HS-27A (cell line): ENCODE measurements around the gene OMG.
"Not testable (repeated sequence)": the region's sequence is repeated elsewhere in the genome, so short reads cannot be mapped to it uniquely, and the experiment has no call there.

ENCODE experiments used
- DNase-seq: peaks from one replicate; pipeline ENCODE4 v3.0.0-alpha.2; 2012; ENCODE audit warnings: low read depth, missing footprints

Gene OMG

GRCh38 chr17:31308372-31309334 is 11.6 kb upstream of the OMG start:
- no peak for DNase-seq

GRCh38 chr17:31307640-31308039 is 10.6 kb upstream of the OMG start:
- no peak for DNase-seq

DNA sequence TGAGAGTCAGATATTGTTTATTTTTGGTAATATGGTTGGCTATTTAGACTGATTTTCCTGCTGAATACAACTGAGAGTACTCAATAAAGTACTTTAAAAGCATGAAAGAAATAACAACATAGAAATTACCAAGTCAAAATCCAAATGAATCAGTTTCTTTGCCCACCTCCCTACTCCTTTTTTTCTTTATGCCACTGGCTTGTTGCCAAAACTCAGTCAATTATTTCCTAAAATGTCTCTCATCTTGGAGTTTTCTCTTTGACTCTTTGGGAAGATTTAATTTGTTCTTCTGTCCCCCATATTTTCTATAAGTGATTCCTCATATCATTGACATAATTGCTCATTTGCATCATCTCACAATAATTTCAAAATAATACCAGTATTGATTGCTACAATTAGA is 2.6 kb upstream of the OMG start:
- DNase-seq = no peak

GRCh38 chr17:31296142-31296541 is 897 bp downstream of the OMG start:
- no peak for DNase-seq

DNA sequence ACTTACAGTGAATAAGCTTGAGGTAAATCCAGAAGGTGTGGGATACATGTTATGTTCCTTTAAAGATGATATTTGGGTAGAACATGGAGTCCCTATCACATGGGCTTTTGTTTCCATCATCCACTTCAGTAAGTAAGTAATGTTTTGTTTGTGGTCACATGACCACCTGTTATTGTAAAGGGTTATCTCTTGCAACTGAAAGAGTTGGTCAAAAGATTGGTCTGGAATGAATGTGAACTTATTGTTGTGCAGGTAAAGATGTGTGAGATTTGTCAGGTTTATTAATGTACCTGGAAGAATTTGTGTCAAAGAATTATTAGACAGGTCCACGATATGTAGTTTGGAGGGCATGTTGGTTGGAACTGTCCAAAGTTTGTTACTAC is 1.6 kb downstream of the OMG start:
- no peak for DNase-seq

GRCh38 chr17:31294820-31295488 is 2.1 kb downstream of the OMG start:
- DNase-seq = no peak

DNA sequence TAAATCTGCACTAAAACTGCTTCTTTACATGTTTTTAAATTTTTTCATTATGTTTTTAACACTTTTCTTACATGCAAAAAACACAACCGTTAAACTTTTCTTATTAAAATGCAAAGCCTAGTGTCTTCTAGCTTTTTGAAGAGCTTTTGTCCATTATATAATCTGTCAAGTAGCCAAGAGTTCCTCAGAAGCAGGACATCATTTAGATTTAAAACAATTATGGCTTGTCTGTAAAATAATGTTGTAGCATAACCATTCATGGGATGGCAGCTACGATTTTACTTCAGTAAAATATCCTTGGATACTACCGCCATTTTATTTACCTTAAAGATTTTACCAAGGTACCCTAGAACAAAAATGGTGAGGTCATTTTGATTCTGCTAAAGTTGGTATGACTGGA is 2.8 kb downstream of the OMG start:
- DNase-seq = no peak

DNA sequence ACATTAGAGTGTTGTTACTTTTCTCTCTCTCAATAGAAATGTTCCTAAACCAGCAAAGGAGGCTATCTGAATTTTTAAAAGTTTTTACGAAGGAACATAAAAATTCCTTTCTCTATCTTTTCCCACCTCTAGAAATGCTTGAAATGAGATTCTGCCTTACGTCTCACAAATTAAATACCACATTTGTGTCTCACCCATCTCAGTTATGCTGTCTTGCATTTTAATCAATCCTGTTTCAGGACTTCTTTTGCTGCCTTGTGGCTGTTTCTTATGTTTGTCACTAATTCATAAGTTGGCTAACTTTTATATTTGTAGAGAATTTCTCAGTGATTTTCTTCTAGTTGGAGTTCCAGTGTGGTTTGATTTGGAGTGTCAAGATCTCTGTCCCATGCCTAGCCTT is 3.5 kb downstream of the OMG start:
- DNase-seq = no peak

- no peak for DNase-seq
These were observed 5.2 kb downstream of the OMG start for GRCh38 chr17:31291820-31292219.

DNA sequence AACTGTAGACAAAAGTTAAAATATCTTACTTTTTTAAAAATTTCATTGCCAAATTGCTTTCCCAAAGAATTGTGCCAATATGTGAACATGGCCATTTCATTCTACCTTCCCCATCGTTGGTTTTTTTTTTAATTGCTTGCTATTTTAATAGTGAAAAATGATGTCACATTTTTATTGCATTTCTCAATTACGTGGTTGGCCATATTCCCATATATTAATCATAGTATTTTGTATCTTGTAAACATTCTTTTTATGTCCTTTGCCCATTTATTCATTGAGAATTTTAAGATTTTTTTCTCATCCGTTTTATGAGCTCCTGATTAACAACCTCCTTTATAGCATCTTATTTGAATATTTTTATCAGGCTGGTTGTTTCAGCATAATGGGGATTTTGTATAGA is 7.2 kb downstream of the OMG start:
- no peak for DNase-seq

- DNase-seq = not testable (repeated sequence)
These were observed 9.1 kb downstream of the OMG start for GRCh38 chr17:31287932-31288331.

DNA sequence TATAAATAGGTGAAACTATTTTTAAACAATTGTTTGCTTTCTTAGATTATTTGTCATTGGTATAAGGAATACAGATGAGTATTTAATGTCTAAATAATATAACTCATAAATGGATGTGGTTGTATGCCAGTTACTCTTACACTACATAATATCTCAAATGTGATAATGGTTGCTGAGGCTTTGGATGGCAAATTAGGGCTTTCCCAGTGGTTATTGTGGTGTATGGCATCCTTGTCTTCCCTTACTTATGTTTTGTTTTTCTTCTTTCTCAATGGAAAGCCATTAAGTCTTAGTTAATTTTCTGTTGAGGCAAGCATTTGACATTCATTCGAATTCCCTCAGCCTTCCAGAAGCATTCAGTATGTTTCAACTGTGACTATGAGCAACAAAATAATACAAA is 10.5 kb downstream of the OMG start:
- DNase-seq = no peak

DNA sequence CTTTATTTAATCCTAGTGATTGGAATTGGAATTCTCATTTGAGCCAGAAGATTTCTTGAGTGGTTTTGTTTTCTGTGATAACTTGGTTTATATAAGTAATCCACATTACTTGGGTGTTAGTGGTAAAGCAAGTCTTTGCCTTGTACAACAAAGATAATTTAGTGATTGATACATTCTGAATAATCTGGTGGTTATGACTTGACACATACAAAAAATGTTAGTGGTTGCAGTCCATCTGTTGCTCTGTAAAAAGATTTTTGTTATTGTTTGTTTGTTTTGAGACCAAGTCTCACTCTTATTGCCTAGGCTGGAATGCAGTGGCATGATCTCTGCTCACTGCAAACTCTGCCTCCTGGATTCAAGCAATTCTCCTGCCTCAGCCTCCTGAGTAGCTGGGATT is 13.2 kb downstream of the OMG start:
- no peak for DNase-seq

DNA sequence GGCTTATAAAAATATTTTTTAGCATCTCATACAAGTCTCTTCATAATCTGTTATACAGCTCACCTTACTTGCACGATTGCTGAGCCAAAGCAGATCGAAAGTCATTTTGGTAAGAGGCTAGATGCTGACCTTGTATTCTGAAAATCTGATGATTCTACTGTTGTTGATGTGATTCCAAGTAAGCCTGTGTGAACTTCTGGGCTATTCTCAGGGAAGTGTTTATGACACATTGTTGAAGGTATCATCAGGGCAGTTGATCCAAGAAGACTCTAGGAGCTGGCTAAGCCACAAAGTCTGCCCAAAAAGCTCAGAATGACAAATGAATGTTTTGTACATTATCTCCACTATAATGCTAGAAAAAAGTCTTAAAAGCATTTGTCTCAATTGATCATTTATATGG is 16.0 kb downstream of the OMG start:
- DNase-seq = no peak

DNA sequence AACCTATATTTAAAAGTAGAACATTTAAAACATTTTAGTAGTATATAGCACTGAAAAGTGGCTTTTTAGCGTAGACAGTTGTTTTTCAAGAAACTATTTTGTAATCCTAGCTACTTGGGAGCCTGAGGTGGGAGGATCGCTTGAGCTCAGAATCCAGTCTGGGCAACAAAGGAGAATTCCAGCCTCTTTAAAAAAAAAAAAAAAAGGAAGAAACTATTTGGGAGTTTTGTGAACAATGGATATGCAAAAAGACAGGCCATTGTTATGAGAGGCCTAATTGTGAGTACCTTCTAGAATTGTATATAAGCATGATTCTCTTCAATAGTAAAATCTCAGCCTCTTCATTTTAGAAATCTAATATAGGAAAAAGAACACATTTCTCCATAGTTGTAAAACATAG is 17.6 kb downstream of the OMG start:
- no peak for DNase-seq

DNA sequence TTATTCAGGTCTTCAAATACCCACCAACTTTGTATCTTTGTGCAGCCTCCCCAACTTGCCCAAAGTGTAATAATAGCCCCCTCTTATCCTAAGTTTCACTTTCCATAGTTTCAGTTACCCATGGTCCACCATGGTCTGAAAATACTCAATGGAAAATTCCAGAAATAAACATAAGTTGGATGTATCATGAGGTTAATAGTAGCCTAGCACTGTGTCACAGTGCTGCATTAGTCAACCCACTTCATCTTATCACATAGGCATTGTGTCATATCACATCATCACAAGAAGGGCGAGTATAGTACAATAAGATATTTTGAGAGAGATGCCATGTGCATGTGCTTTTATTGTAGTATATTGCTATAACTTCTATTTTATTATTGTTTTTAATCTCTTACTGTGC is 21.9 kb downstream of the OMG start:
- no peak for DNase-seq

- DNase-seq = no peak
These were observed 22.8 kb downstream of the OMG start for GRCh38 chr17:31274252-31274651.

GRCh38 chr17:31273516-31273915 is 23.5 kb downstream of the OMG start:
- no peak for DNase-seq

DNA sequence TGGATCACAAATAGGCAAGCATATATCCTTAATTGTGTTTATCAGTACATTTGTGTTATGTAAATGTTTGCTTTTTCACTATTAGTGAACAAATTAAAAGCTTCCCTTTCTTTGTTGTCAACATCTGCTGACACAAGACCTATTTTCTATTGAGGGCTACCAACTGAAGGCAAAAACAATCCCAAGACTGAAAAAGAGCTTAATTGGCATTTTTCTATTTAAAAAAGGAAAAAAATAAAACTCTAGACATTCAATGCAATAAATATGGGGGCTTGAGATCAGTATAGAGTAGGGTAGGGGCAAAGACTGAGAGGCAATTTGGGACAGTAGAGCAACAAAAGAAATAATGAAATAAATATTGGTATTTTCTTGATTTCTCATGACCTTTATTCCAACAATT is 24.2 kb downstream of the OMG start:
- DNase-seq = no peak

GRCh38 chr17:31272236-31272635 is 24.8 kb downstream of the OMG start:
- no peak for DNase-seq

- peak; percentile 87 for DNase-seq
These were observed 27.5 kb downstream of the OMG start for GRCh38 chr17:31269578-31269983.

DNA sequence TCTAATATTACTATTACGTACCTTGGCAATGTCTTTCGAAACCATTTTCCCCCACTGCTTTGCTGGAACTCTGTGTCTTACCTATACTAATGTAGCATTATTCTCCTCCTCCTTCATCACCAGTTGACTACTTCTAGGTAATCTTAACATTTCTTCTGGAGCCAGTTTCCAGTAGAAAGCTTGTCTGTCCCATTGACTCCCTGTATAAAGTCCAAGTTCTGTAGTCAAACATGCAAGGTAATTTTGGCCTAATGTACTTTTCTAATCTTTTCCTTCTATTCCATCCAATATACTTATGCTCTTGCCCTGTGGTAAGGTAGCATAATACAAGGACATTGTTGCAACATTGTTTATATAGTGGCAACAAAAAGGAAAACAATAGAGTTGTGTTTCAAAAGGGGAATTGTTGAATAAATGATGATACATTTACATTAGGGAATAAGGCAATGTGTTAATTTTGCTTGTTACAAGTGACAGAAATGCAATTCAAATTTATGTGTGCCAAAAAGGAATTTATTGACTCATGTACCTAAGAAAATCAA is 27.9 kb downstream of the OMG start:
- DNase-seq = no peak

GRCh38 chr17:31266042-31266441 is 31.0 kb downstream of the OMG start:
- DNase-seq = no peak
